IMR-90 (cell line): ENCODE data around the gene F2. TPM values are rescaled to one million over a fixed set of nuclear protein-coding genes. Genes with fewer than 3 reads are reported as not detected.

Source experiments
- ATAC-seq: fragments of 200-7000 bp; cut with Tn5 transposase; 2 replicates; pipeline ENCODE4 v1.9.1; 2020; ENCODE audit warnings: low read depth, mild to moderate bottlenecking, moderate library complexity
- BruUV-seq: library from RNA; stranded (reverse); fragments of 400-500 nt; replicated peaks from 2 replicates; lab custom pipeline; 2021; lab: Mats Ljungman, UMichigan
- CTCF ChIA-PET: fragments of 300-600 bp; formaldehyde crosslinking; extraction: SDS; loops from one replicate; lab custom pipeline; 2021; ENCODE audit warnings: antibody characterized with exemption; lab: Yijun Ruan, JAX
- POLR2A ChIA-PET: fragments of 300-600 bp; sonication (Branson Sonifier 250); formaldehyde crosslinking; loops from one replicate; lab custom pipeline; 2022; ENCODE audit warnings: antibody characterized with exemption; ENCODE audit not compliant: unreplicated experiment; lab: Charles Lee
- DNase-seq: peaks from one replicate; pipeline ENCODE4 v3.0.0; 2013
- H2AFZ ChIP-seq: replicated peaks from 2 replicates; pipeline ENCODE3; 2013; ENCODE audit warnings: low read length, mild to moderate bottlenecking; ENCODE audit not compliant: poor library complexity
- H2AK5ac ChIP-seq: 2 replicates; pipeline ENCODE4 v1.6.1; 2013; ENCODE audit warnings: low read depth, low read length, inconsistent platforms
- H2AK9ac ChIP-seq: replicated peaks from 2 replicates; pipeline ENCODE3; 2013; ENCODE audit warnings: mild to moderate bottlenecking, low read depth, low read length, moderate library complexity; ENCODE audit not compliant: poor library complexity
- H2BK120ac ChIP-seq: 2 replicates; pipeline ENCODE4 v1.6.1; 2013; ENCODE audit warnings: low read depth, low read length, inconsistent platforms
- H2BK15ac ChIP-seq: 3 replicates; pipeline ENCODE4 v1.6.1; 2013; ENCODE audit warnings: low read depth, low read length, inconsistent platforms
- H2BK20ac ChIP-seq: 2 replicates; pipeline ENCODE4 v1.6.1; 2013; ENCODE audit warnings: low read depth, mild to moderate bottlenecking, inconsistent platforms, low read length, moderate library complexity
- H2BK5ac ChIP-seq: 2 replicates; pipeline ENCODE4 v1.6.1; 2013; ENCODE audit warnings: mild to moderate bottlenecking, low read depth, low read length, inconsistent platforms; ENCODE audit not compliant: poor library complexity, severe bottlenecking
- H3K14ac ChIP-seq: replicated peaks from 2 replicates; pipeline ENCODE4 v1.6.1; 2013; ENCODE audit warnings: low read depth, low read length, inconsistent platforms
- H3K18ac ChIP-seq: 2 replicates; pipeline ENCODE4 v1.6.1; 2013; ENCODE audit warnings: low read depth, low read length, control low read depth
- H3K23ac ChIP-seq: 2 replicates; pipeline ENCODE4 v1.6.1; 2013; ENCODE audit warnings: low read depth, low read length, inconsistent platforms
- H3K27ac ChIP-seq: 2 replicates; pipeline ENCODE4 v1.5.1; 2013; ENCODE audit warnings: mild to moderate bottlenecking, control low read depth, low read length; ENCODE audit not compliant: insufficient read depth
- H3K27me3 ChIP-seq: 2 replicates; pipeline ENCODE4 v1.6.1; 2013; ENCODE audit warnings: low read length; ENCODE audit not compliant: control insufficient read depth, insufficient read depth
- H3K36me3 ChIP-seq: 2 replicates; pipeline ENCODE4 v1.6.1; 2013; ENCODE audit warnings: low read length, mixed read lengths; ENCODE audit not compliant: control insufficient read depth, insufficient read depth
- H3K4ac ChIP-seq: 2 replicates; pipeline ENCODE4 v1.6.1; 2013; ENCODE audit warnings: low read depth, low read length, inconsistent platforms
- H3K4me1 ChIP-seq: 2 replicates; pipeline ENCODE4 v1.6.1; 2013; ENCODE audit warnings: low read length, mixed read lengths; ENCODE audit not compliant: control insufficient read depth, insufficient read depth
- H3K4me2 ChIP-seq: 2 replicates; pipeline ENCODE4 v1.6.1; 2013; ENCODE audit warnings: low read depth, mild to moderate bottlenecking, control low read depth, low read length, moderate library complexity
- H3K4me3 ChIP-seq: 2 replicates; pipeline ENCODE4 v1.5.1; 2013; ENCODE audit warnings: low read depth, mild to moderate bottlenecking, control low read depth, low read length, moderate library complexity; ENCODE audit not compliant: insufficient read depth
- H3K56ac ChIP-seq: 2 replicates; pipeline ENCODE4 v1.6.1; 2013; ENCODE audit warnings: low read length, inconsistent platforms; ENCODE audit not compliant: insufficient read depth; ENCODE audit errors: extremely low read depth
- H3K79me1 ChIP-seq, 2 experiments: 2 replicates each; pipeline ENCODE4 v1.6.1; 2013; ENCODE audit warnings: low read length in 2 of 2, inconsistent platforms in 1 of 2, low read depth in 1 of 2
- H3K9ac ChIP-seq: 2 replicates; pipeline ENCODE4 v1.6.1; 2013; ENCODE audit warnings: low read depth, low read length, control low read depth
- H3K9me1 ChIP-seq: 2 replicates; pipeline ENCODE4 v1.6.1; 2013; ENCODE audit warnings: low read length, inconsistent platforms; ENCODE audit not compliant: insufficient read depth
- H3K9me3 ChIP-seq: 2 replicates; pipeline ENCODE4 v1.6.1; 2013; ENCODE audit warnings: low read length; ENCODE audit not compliant: control insufficient read depth, insufficient read depth
- H4K20me1 ChIP-seq: 2 replicates; pipeline ENCODE4 v1.6.1; 2013; ENCODE audit warnings: low read length, inconsistent platforms; ENCODE audit not compliant: insufficient read depth
- H4K5ac ChIP-seq: 2 replicates; pipeline ENCODE4 v1.6.1; 2013; ENCODE audit warnings: mild to moderate bottlenecking, low read depth, low read length, control low read depth
- H4K8ac ChIP-seq, 2 experiments: 2 replicates each; pipeline ENCODE4 v1.6.1; 2013; ENCODE audit warnings: low read depth in 2 of 2, low read length in 2 of 2, control low read depth in 1 of 2, inconsistent platforms in 1 of 2
- H4K91ac ChIP-seq: 2 replicates; pipeline ENCODE4 v1.6.1; 2013; ENCODE audit warnings: low read depth, low read length, inconsistent platforms; ENCODE audit not compliant: insufficient read depth
- ELK1 ChIP-seq: fragments of 150-350 bp; IDR thresholded peaks from 2 replicates; pipeline ENCODE4 v1.6.1; 2016; ENCODE audit warnings: low read depth, mild to moderate bottlenecking, low read length, moderate library complexity, borderline replicate concordance
- MAFK ChIP-seq: IDR thresholded peaks from 2 replicates; pipeline ENCODE4 v1.6.1; 2012; ENCODE audit warnings: low read depth, low read length, improper control_type of control experiment
- MAZ ChIP-seq: IDR thresholded peaks from 2 replicates; pipeline ENCODE4 v1.6.1; 2012; ENCODE audit warnings: low read depth, mild to moderate bottlenecking, low read length, improper control_type of control experiment, moderate library complexity, borderline replicate concordance
- MXI1 ChIP-seq: IDR thresholded peaks from 2 replicates; pipeline ENCODE4 v1.6.1; 2012; ENCODE audit warnings: low read depth, mild to moderate bottlenecking, low read length, moderate library complexity, borderline replicate concordance
- NFE2L2 ChIP-seq: fragments of 150-350 bp; IDR thresholded peaks from 2 replicates; pipeline ENCODE4 v1.6.1; 2016; ENCODE audit warnings: low read depth, mild to moderate bottlenecking, low read length
- POLR2A ChIP-seq: IDR thresholded peaks from 2 replicates; pipeline ENCODE4 v1.6.1; 2012; ENCODE audit warnings: mild to moderate bottlenecking, low read depth, low read length
- RCOR1 ChIP-seq: IDR thresholded peaks from 2 replicates; pipeline ENCODE4 v1.6.1; 2012; ENCODE audit warnings: mild to moderate bottlenecking, low read length, improper control_type of control experiment; ENCODE audit not compliant: insufficient replicate concordance
- USF2 ChIP-seq: fragments of 150-350 bp; IDR thresholded peaks from 2 replicates; pipeline ENCODE4 v1.6.1; 2017; ENCODE audit warnings: mild to moderate bottlenecking, antibody characterized with exemption, low read length, low read depth
- WGBS, 2 experiments: methylation state at CpG; one replicate each; pipeline versions ENCODE4 v1.1.5 to v1.1.7; 2013; ENCODE audit warnings: missing lambda C conversion rate in 2 of 2; ENCODE audit not compliant: insufficient read length in 1 of 2; ENCODE audit errors: extremely low coverage in 2 of 2; 5-methylcytosine and 5-hydroxymethylcytosine counted together
- dilution Hi-C: fragments of 300-500 bp; cut with HindIII; formaldehyde crosslinking; loops from one replicate; pipeline ENCODE4 v1.14.3; 2018; ENCODE audit warnings: low sequenced_read_pairs; ENCODE audit not compliant: unreplicated experiment
- in situ Hi-C: fragments of 300-500 bp; cut with MboI; formaldehyde crosslinking; loops from 3 replicates; pipeline ENCODE4 v1.14.3; 2019; ENCODE audit warnings: low sequenced_read_pairs, inconsistent platforms, mixed read lengths
- intact Hi-C: fragments of 100-400 bp; cut with micrococcal nuclease; formaldehyde crosslinking; loops from 2 replicates; pipeline ENCODE4 v1.10.0; 2022
- polyA plus RNA-seq, 3 experiments: library from polyadenylated mRNA; depleted of rRNA; stranded (reverse); fragments of >200 nt; gene quantifications; 2 replicates each; pipeline ENCODE4 v1.2.3, GENCODE V29; 2012; ENCODE audit warnings: low replicate concordance in 1 of 3
- total RNA-seq: library from RNA; depleted of rRNA; stranded (reverse); fragments of >200 nt; gene quantifications from 2 replicates; pipeline ENCODE4 v1.2.3, GENCODE V29; 2012

Gene F2
- total and polyA plus RNA-seq, 2 of the 4 experiments (the other 2 are of a cell fraction), result not detected

- H4K8ac ChIP-seq, result peak overlapping the region in 1 of 2 experiments; percentile 77; a peak in 2 of 4 replicates
- H2BK5ac ChIP-seq, result peak overlapping the region; percentile 78
- peak overlapping the region; percentile 82 for H2AFZ ChIP-seq
- H3K4ac ChIP-seq, result peak overlapping the region; percentile 95
- peak overlapping the region; percentile 83; the same call in 1 of the 2 replicates for H3K27ac ChIP-seq
- H3K18ac ChIP-seq, result peak overlapping the region; percentile 77
- ATAC-seq, result peak; percentile 92
- H3K9ac ChIP-seq, result no peak overlapping the region
- TF ChIP-seq NFE2L2 (peak; percentile 1; the same call in 1 of the 2 replicates), POLR2A (no peak), MAFK (no peak; the same call in 1 of the 2 replicates), RCOR1 (peak; percentile 62), MAZ (peak; percentile 36; the same call in 1 of the 2 replicates), ELK1 (no peak), USF2 (no peak), MXI1 (0 out of 2 replicates have a peak, but pooled peaks have one; percentile 31)
- no TSS peak for BruUV-seq
- H3K4me1 ChIP-seq, result peaks cover 14% of the 10 kb centered on the region
- H3K4me2 ChIP-seq, result no peak overlapping the region
- H3K4me3 ChIP-seq, result no peak overlapping the region
- H2AK9ac ChIP-seq, result peak overlapping the region; percentile 89
- peak overlapping the region; percentile 95; the same call in 1 of the 3 replicates for H2BK15ac ChIP-seq
- peaks cover 18% of the 10 kb centered on the region for H3K36me3 ChIP-seq
- H3K56ac ChIP-seq, result no peak overlapping the region
- no peaks in the 10 kb centered on the region for H3K27me3 ChIP-seq
- H4K91ac ChIP-seq, result peak overlapping the region; percentile 69
- H3K9me3 ChIP-seq, result no peaks in the 10 kb centered on the region
- peaks cover 6 to 38% of the 10 kb centered on the region in 2 experiments for H3K79me1 ChIP-seq
- in situ Hi-C loops (no loop called here), dilution Hi-C loops (no loop called here), intact Hi-C loops (no loop called here)
- H3K14ac ChIP-seq, result peak overlapping the region; percentile 82
- H4K20me1 ChIP-seq, result no peaks in the 10 kb centered on the region; the same call in 1 of the 2 replicates
- peak overlapping the region; percentile 99; the same call in 1 of the 2 replicates for H2AK5ac ChIP-seq
- peak overlapping the region; percentile 89 for H2BK120ac ChIP-seq
- peak; percentile 97 for DNase-seq
- H2BK20ac ChIP-seq, result peak overlapping the region; percentile 95; the same call in 1 of the 2 replicates
- ChIA-PET CTCF (interaction anchor here (0.5 to 0.7 kb wide), 2 partner anchors 203 to 419 kb away, joined by 3 to 4 read pairs; no protein-coding TSS in a partner anchor), POLR2A (interaction anchor here (0.7 to 0.9 kb wide), 2 partner anchors 7 to 10 kb away, joined by 4 to 5 read pairs; partner anchors contain the start of genes ARHGAP1 and ZNF408)
- H3K9me1 ChIP-seq, result peaks cover 18% of the 10 kb centered on the region
- 30% methylated on average over 2 of the region's 10 CpGs; no CpG with 5 or more reads in 1 of the 2 experiments for WGBS, 2 experiments
- H3K23ac ChIP-seq, result peak overlapping the region; percentile 61; the same call in 1 of the 2 replicates
- H4K5ac ChIP-seq, result peak overlapping the region; percentile 69
Observed at GRCh38 chr11:46710821-46711269, 8.2 kb upstream of the F2 start.
